Heart right ventricle (tissue), 16 donors: ENCODE measurements around the gene ENO2. TPM values are rescaled to one million over a fixed set of nuclear protein-coding genes. Genes with fewer than 3 reads are reported as not detected.

Experiments
- ATAC-seq, 8 donors: fragments of 200-7000 bp; cut with Tn5 transposase; one replicate each; pipeline ENCODE4 v1.9.1; 2020; ENCODE audit warnings: mild to moderate bottlenecking in 8 of 8, moderate library complexity in 8 of 8, moderate number of reproducible peaks in 1 of 8
- DNase-seq, 2 donors: peaks; one replicate each; pipeline ENCODE4 v3.0.0-alpha.2; 2020
- H3K27ac ChIP-seq, 10 donors: fragments of 200-600 bp; sonication (generic) in 2 of 10; one replicate each; pipeline versions ENCODE4 v1.5.0 to v1.8.0; 2020 to 2022; ENCODE audit warnings: mild to moderate bottlenecking in 3 of 10
- H3K27me3 ChIP-seq, 7 donors: fragments of 200-600 bp; one replicate each; pipeline ENCODE4 v1.8.0; 2021 to 2022; ENCODE audit warnings: mild to moderate bottlenecking in 2 of 7
- H3K36me3 ChIP-seq, 9 donors: fragments of 200-600 bp; sonication (generic) in 1 of 9; one replicate each; pipeline versions ENCODE4 v1.5.0 to v1.8.0; 2020 to 2022; ENCODE audit warnings: mild to moderate bottlenecking in 2 of 9
- H3K4me1 ChIP-seq, 9 donors: fragments of 200-600 bp; sonication (generic) in 1 of 9; one replicate each; pipeline versions ENCODE4 v1.5.0 to v1.8.0; 2020 to 2022; ENCODE audit warnings: mild to moderate bottlenecking in 4 of 9
- H3K4me3 ChIP-seq, 10 donors: fragments of 200-600 bp; sonication (generic) in 2 of 10; one replicate each; pipeline versions ENCODE4 v1.5.0 to v1.8.0; 2020 to 2022; ENCODE audit warnings: mild to moderate bottlenecking in 7 of 10, moderate library complexity in 2 of 10
- H3K9me3 ChIP-seq, 11 donors: fragments of 200-600 bp in 10 of 11; sonication (generic) in 2 of 11; one replicate each; pipeline versions ENCODE4 v1.5.0 to v1.8.0; 2013 to 2022; ENCODE audit warnings: mild to moderate bottlenecking in 2 of 11, control low read depth in 1 of 11, moderate library complexity in 1 of 11
- WGBS, 2 donors: extraction: QIAGEN DNeasy Blood & Tissue Kit; methylation state at CpG; one replicate each; pipeline ENCODE4 v1.1.7; 2013; ENCODE audit warnings: inconsistent platforms in 1 of 2; 5-methylcytosine and 5-hydroxymethylcytosine counted together
- intact Hi-C, 10 donors: fragments of 100-400 bp; cut with DNase I; formaldehyde crosslinking; loops; one replicate each; pipeline versions ENCODE4 v1.11.1 to v1.14.2; 2022
- polyA plus RNA-seq, 2 donors: library from polyadenylated mRNA; stranded (reverse); fragments of 200-250 nt; gene quantifications; one replicate each; pipeline ENCODE4 v1.2.3, GENCODE V29; 2013
- total RNA-seq, 10 donors: library from RNA; stranded (reverse); fragmentation: NEBNext Ultra II Directional in 3 of 10; extraction: Animal tissue kit (Norgen Biotek cat#: 25700) in 3 of 10; gene quantifications; one replicate each; pipeline versions ENCODE4 v1.2.1 to v1.2.4, GENCODE V29; 2021 to 2023
- TF ChIP-seq, protein P1 (sequence below), 9 donors: fragments of 200-600 bp; sonication (generic) in 2 of 9; IDR thresholded peaks; one replicate each; pipeline versions ENCODE4 v1.5.0 to v1.8.0; 2021 to 2022; ENCODE audit warnings: antibody characterized with exemption in 9 of 9, mild to moderate bottlenecking in 5 of 9, moderate library complexity in 1 of 9
- donor health status: Arrhythmogenic right ventricular cardiomyopathy.
- donor health status: ischemic (EF 13 %, LVEDD 7.1; RV severe dilation, severe dysfunction).
- donor health status: healthy with polysubstance abuse.
- donor health status: DM: no; HTN: yes; CAD: no.
- donor health status: DM: no; HTN: no; CAD: no.
- donor health status: ischemic (EF 25% LVEDD 6.9; RV normal size, moderate dysfunction).
- donor health status: ischemic (EF 25% LVEDD 5.7; RV mildly dilated, moderate dysfunction).
- donor health status: healthy.
- donor health status: DM: yes; HTN: yes; CAD: no.
- donor health status: Ischemic cardiomyopathy.
- donor health status: ischemic (EF 35%, LVEDD 5.7; RV mildly dilated, moderate dysfunction).
- donor health status: nonischemic (EF 11% LVEDD 7.7; RV severe dilation, severe dysfunction).
- donor health status: DM: yes; HTN: yes; CAD: no.
- donor health status: PGD.
- donor health status: ischemic (EF 29% LVEDD 5.4; RV normal size, mild dysfunction).
- donor health status: nonischemic (EF 23%, LVEDD 6.1; RV moderate dilation, normal function).

The ENO2 gene
- total and polyA plus RNA-seq, 12 donors: 6.3 to 68.4 (median 16.7) TPM

DNA sequence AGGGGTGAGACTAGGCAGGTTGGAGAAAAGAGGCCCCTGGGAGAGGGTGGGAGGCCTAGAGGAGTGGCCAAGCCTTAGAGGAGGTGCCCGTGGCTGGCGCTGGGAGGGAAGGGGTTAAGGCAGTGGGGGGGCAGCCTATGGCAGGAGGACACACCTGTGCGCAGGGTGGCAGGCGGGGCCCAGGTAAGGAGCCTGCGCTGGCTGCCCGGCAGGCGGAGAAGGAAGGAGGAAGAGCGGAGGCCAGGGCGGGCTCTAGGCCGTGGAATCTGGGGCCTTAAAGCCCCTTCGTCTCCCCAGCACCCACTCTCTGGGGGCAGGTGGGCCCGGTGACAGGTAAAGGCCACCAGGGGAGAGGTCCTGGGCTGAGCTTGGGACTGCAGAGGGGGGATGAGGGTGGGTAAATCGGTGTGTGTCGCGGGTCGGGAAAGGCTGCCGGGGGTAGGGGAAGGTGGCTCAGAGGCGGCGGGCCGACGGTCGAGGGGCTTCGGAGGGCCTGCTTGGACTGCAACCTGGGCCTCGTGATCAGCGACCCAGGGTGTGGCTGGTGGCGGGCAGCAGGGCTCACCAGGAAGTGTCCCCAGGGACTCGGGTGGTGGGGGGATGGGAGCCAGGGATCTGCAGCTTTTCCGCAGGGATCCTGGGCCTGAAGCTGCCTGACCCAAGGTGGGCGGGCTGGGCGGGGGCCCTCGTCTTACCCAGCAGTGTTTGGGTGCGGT lies 48.8 kb downstream of the ENO2 start:
- ATAC-seq (peak in 1 of 8 donors; percentile 4), DNase-seq (no peak)
- no peaks in the 10 kb centered on the region for H3K9me3 ChIP-seq
- peak overlapping the region in 9 of 10 donors; percentile 73 to 98 (median 82) for H3K27ac ChIP-seq
- H3K27me3 ChIP-seq: no peaks in the 10 kb centered on the region
- TF ChIP-seq, protein P1, sequence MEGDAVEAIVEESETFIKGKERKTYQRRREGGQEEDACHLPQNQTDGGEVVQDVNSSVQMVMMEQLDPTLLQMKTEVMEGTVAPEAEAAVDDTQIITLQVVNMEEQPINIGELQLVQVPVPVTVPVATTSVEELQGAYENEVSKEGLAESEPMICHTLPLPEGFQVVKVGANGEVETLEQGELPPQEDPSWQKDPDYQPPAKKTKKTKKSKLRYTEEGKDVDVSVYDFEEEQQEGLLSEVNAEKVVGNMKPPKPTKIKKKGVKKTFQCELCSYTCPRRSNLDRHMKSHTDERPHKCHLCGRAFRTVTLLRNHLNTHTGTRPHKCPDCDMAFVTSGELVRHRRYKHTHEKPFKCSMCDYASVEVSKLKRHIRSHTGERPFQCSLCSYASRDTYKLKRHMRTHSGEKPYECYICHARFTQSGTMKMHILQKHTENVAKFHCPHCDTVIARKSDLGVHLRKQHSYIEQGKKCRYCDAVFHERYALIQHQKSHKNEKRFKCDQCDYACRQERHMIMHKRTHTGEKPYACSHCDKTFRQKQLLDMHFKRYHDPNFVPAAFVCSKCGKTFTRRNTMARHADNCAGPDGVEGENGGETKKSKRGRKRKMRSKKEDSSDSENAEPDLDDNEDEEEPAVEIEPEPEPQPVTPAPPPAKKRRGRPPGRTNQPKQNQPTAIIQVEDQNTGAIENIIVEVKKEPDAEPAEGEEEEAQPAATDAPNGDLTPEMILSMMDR (IDR thresholded peaks at IDR 0.05): no peak
- H3K4me3 ChIP-seq: no peak overlapping the region
- 82 to 83% methylated on average over 32 of the region's 32 CpGs for WGBS, 2 donors
- H3K36me3 ChIP-seq: peaks cover 0 to 59% (median 24%) of the 10 kb centered on the region in 9 donors
- H3K4me1 ChIP-seq: peaks cover 16 to 67% (median 55%) of the 10 kb centered on the region in 9 donors
- intact Hi-C loops: loop anchor here in 5 of 10 donors (2.0 to 10.0 kb wide), 6 partner anchors 18 to 129 kb away; partner anchors contain the start of genes C12orf57 (in 2 of the 5), LPCAT3 (in 2 of the 5) and C1R (in 1 of the 5)

DNA sequence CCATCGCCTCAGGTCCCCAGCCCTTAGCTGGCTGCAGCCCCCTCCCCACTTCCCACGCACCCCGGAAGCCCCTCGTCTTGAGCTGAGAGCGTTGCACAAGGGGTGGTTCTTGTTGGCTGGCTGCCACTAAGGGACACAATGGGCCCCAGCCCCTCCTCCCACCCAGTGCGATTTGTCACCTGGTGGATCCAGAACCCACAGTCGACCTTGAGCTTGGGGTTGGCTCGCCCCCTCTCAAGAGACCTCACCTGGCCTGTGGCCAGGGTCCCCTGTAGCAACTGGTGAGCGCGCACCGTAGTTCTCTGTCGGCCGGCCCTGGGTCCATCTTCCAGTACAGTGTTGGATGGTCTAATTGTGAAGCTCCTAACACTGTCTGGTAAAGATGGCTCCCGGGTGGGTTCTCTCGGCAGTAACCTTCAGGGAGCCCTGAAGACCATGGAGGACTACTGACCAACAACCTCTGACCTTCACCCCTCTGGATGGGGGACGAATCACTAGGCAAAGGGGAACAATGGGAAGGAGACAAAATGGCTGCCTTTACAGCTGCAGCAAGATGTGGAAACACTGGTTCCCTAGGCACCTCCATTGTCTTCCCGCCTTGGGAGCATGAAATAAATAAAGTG lies 49.5 kb downstream of the ENO2 start:
- intact Hi-C loops: loop anchor here in 7 of 10 donors (2.0 to 10.0 kb wide), 7 partner anchors 19 to 128 kb away; partner anchors contain the start of genes C12orf57 (in 4 of the 7), LPCAT3 (in 2 of the 7) and C1R (in 1 of the 7)
- peaks cover 20 to 67% (median 54%) of the 10 kb centered on the region in 9 donors for H3K4me1 ChIP-seq
- DNase-seq: no peak
- no peaks in the 10 kb centered on the region for H3K27me3 ChIP-seq
- peak overlapping the region in 6 of 10 donors; percentile 71 to 84 (median 76) for H3K27ac ChIP-seq
- TF ChIP-seq, protein P1 (IDR thresholded peaks at IDR 0.05): no peak
- ATAC-seq: no peak
- no peak overlapping the region for H3K4me3 ChIP-seq
- H3K9me3 ChIP-seq: no peaks in the 10 kb centered on the region
- H3K36me3 ChIP-seq: peaks cover 0 to 59% (median 31%) of the 10 kb centered on the region in 9 donors
- 73 to 79% methylated on average over 17 of the region's 17 CpGs for WGBS, 2 donors

DNA sequence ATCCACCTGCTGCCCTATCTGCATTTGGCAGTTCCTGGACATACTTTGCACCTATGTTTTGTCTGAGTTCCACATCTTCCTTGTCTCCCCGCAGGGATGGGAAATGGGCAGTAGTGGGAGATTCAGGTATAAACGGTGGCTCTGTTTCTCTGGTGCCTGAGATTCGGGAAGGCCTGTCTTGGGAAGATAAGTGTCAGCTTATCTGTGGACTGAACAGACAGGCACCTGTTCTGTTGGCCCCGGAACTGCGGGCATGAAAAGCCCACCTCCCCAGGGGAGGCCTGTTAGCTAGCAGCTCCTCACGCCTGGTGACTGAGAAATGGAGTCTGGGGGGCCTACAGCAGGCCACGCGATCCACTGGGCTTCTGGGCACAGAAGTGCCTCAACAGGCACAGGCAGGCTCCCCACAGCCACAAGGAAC lies 50.2 kb downstream of the ENO2 start:
- H3K27me3 ChIP-seq: no peaks in the 10 kb centered on the region
- TF ChIP-seq, protein P1 (IDR thresholded peaks at IDR 0.05): no peak
- no peak overlapping the region for H3K4me3 ChIP-seq
- peak overlapping the region in 9 of 10 donors; percentile 3 to 84 (median 74) for H3K27ac ChIP-seq
- intact Hi-C loops: loop anchor here in 7 of 10 donors (1.0 to 10.0 kb wide), 8 partner anchors 20 to 128 kb away; partner anchors contain the start of genes C12orf57 (in 4 of the 7), C1R (in 2 of the 7), LPCAT3 (in 2 of the 7) and SPSB2 (in 1 of the 7)
- H3K36me3 ChIP-seq: peaks cover 0 to 60% (median 32%) of the 10 kb centered on the region in 9 donors
- ATAC-seq (no peak), DNase-seq (no peak)
- no peaks in the 10 kb centered on the region for H3K9me3 ChIP-seq
- 72 to 75% methylated on average over 8 of the region's 8 CpGs for WGBS, 2 donors
- peaks cover 25 to 67% (median 56%) of the 10 kb centered on the region in 9 donors for H3K4me1 ChIP-seq
